ENCODE data around the gene DBN1.

DBN1 gene

GRCh38 chr5:177462021-177462670, 11.3 kb downstream of the DBN1 start:
- in situ Hi-C loops (cut with MboI; ENCODE audit: low sequenced_read_pairs, unreplicated experiment) = no loop called here
- DNase-seq (ENCODE audit: low spot score) = no peak
- TF ChIP-seq CTCF (IDR thresholded peaks at IDR 0.05; ENCODE audit: borderline replicate concordance, control extremely low read depth, extremely low read depth, insufficient read depth, missing control alignments) = no peak

- no peak for TF ChIP-seq CTCF (IDR thresholded peaks at IDR 0.05; ENCODE audit: borderline replicate concordance, control extremely low read depth, extremely low read depth, insufficient read depth, missing control alignments)
- in situ Hi-C loops (cut with MboI; ENCODE audit: low sequenced_read_pairs, unreplicated experiment) = loop anchor here (10.0 kb wide), 1 partner anchor 55 kb away; the partner anchor contains the start of genes F12 and PFN3
- DNase-seq (ENCODE audit: low spot score) = no peak
Measured at GRCh38 chr5:177459819-177460628, 13.4 kb downstream of the DBN1 start.

- TF ChIP-seq CTCF (IDR thresholded peaks at IDR 0.05; ENCODE audit: borderline replicate concordance, control extremely low read depth, extremely low read depth, insufficient read depth, missing control alignments) = no peak
- in situ Hi-C loops (cut with MboI; ENCODE audit: low sequenced_read_pairs, unreplicated experiment) = loop anchor here (10.0 kb wide), 1 partner anchor 55 kb away; the partner anchor contains the start of genes F12 and PFN3
- no peak for DNase-seq (ENCODE audit: low spot score)
Measured at GRCh38 chr5:177459357-177459756, 14.1 kb downstream of the DBN1 start.

GRCh38 chr5:177458912-177459350, 14.5 kb downstream of the DBN1 start:
- TF ChIP-seq CTCF (IDR thresholded peaks at IDR 0.05; ENCODE audit: borderline replicate concordance, control extremely low read depth, extremely low read depth, insufficient read depth, missing control alignments) = no peak
- no peak for DNase-seq (ENCODE audit: low spot score)
- in situ Hi-C loops (cut with MboI; ENCODE audit: low sequenced_read_pairs, unreplicated experiment) = loop anchor here (10.0 kb wide), 1 partner anchor 54 kb away; the partner anchor contains the start of genes F12 and PFN3

GRCh38 chr5:177457852-177458681, 15.4 kb downstream of the DBN1 start:
- no peak for DNase-seq (ENCODE audit: low spot score)
- no peak for TF ChIP-seq CTCF (IDR thresholded peaks at IDR 0.05; ENCODE audit: borderline replicate concordance, control extremely low read depth, extremely low read depth, insufficient read depth, missing control alignments)
- in situ Hi-C loops (cut with MboI; ENCODE audit: low sequenced_read_pairs, unreplicated experiment) = loop anchor here (10.0 kb wide), 1 partner anchor 53 kb away; the partner anchor contains the start of genes F12 and PFN3
